Breast epithelium (tissue), 4 donors: Measurements from ENCODE around the gene ALOX12B. TPM values are rescaled to one million over a fixed set of nuclear protein-coding genes. Genes with fewer than 3 reads are reported as not detected.

ENCODE experiments used
- DNase-seq, 2 donors: peaks; one replicate each; pipeline ENCODE4 v3.0.0-alpha.2; 2019; ENCODE audit warnings: low spot score in 2 of 2
- H3K27ac ChIP-seq, 2 donors: fragments of 200-600 bp; sonication (generic) in 1 of 2; one replicate each; pipeline ENCODE4 v1.5.1; 2016 to 2019; ENCODE audit warnings: mild to moderate bottlenecking in 1 of 2
- H3K27me3 ChIP-seq, 2 donors: fragments of 200-600 bp; sonication (generic) in 1 of 2; one replicate each; pipeline versions ENCODE4 v1.5.1 to v1.6.0; 2017 to 2019; ENCODE audit warnings: control low read depth in 1 of 2, mild to moderate bottlenecking in 1 of 2
- H3K36me3 ChIP-seq: fragments of 200-600 bp; one replicate; pipeline ENCODE4 v1.5.1; 2019
- H3K4me1 ChIP-seq, 2 donors: fragments of 200-600 bp; sonication (generic); one replicate each; pipeline ENCODE4 v1.5.1; 2016 to 2019; ENCODE audit warnings: control low read depth in 1 of 2
- H3K4me3 ChIP-seq, 3 donors: fragments of 200-600 bp; sonication (generic); 1 replicate in 2 of 3; 2 replicates in 1 of 3; pipeline ENCODE4 v1.5.1; 2016 to 2019; ENCODE audit warnings: mild to moderate bottlenecking in 3 of 3, moderate library complexity in 2 of 3
- H3K9me3 ChIP-seq, 2 donors: fragments of 200-600 bp; sonication (generic) in 1 of 2; one replicate each; pipeline ENCODE4 v1.5.1; 2016 to 2019; ENCODE audit warnings: control low read depth in 1 of 2
- POLR2A ChIP-seq: fragments of 450-650 bp; IDR thresholded peaks from one replicate; pipeline ENCODE4 v1.6.1; 2016; ENCODE audit warnings: antibody characterized with exemption, mild to moderate bottlenecking, moderate library complexity
- POLR2AphosphoS5 ChIP-seq, 3 donors: sonication (generic); formaldehyde crosslinking; IDR thresholded peaks; one replicate each; pipeline ENCODE4 v1.6.1; 2017; ENCODE audit warnings: antibody characterized with exemption in 3 of 3
- intact Hi-C: fragments of 100-400 bp; cut with DNase I; formaldehyde crosslinking; loops from one replicate; pipeline ENCODE4 v1.15.1; 2023; ENCODE audit warnings: low total_unique reads
- total RNA-seq, 3 donors: library from RNA; depleted of rRNA; stranded (reverse); fragments of >200 nt; gene quantifications; one replicate each; pipeline ENCODE4 v1.1.0, GENCODE V29; 2016
- TF ChIP-seq, protein P1 (sequence below), 3 donors: fragments of 450-650 bp; IDR thresholded peaks; one replicate each; pipeline ENCODE4 v1.5.1; 2016 to 2017; ENCODE audit warnings: antibody characterized with exemption in 3 of 3, mild to moderate bottlenecking in 3 of 3, moderate library complexity in 3 of 3

ALOX12B gene
- total RNA-seq, 3 donors from 2014 or later, result not detected

DNA sequence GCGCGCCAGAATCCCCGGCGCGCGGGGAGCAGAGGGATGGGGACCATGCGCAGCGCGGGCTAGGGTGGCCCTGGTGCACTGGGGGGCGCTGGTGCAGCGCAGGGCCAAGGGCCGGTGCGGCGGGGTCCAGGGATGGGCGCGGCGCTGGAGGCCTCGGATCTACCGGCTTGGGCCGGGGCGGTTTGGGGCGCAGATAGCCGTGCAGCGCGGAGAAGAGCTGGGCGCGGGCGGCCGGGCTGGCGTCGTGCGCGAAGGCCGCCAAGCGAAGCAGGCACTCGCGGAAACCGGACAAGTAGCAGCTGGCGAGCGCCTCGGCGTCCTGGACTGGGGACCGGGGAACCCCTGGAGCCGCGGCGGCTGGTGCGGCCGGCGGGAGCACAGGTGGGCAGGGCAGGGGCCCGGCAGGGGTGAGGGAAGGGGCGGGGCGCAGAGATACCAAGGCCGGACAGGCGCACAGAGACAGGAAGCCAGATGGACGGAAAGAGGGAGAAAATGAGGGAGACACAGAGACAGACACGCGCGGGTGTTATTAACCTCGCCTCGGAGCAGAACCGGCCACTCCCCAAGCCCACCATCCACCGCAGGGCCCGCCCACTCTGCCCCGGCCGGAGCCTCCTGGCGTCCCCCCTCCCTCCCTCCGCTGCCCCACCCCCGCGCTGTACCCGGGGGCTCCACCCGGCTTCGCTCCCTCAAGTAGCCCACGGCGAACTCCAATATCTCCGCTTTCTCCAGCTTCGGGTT is 34.3 kb upstream of the ALOX12B start:
- Histone ChIP-seq H3K27me3 (no peaks in the 10 kb centered on the region), H3K27ac (peak overlapping the region; percentile 58 to 61), H3K4me3 (peak overlapping the region; percentile 45 to 83 (median 66)), H3K4me1 (peaks cover 19 to 41% of the 10 kb centered on the region in 2 donors), H3K9me3 (no peaks in the 10 kb centered on the region), H3K36me3 (no peaks in the 10 kb centered on the region)
- TF ChIP-seq POLR2AphosphoS5 (IDR thresholded peaks at IDR 0.05), result no peak
- TF ChIP-seq, protein P1, sequence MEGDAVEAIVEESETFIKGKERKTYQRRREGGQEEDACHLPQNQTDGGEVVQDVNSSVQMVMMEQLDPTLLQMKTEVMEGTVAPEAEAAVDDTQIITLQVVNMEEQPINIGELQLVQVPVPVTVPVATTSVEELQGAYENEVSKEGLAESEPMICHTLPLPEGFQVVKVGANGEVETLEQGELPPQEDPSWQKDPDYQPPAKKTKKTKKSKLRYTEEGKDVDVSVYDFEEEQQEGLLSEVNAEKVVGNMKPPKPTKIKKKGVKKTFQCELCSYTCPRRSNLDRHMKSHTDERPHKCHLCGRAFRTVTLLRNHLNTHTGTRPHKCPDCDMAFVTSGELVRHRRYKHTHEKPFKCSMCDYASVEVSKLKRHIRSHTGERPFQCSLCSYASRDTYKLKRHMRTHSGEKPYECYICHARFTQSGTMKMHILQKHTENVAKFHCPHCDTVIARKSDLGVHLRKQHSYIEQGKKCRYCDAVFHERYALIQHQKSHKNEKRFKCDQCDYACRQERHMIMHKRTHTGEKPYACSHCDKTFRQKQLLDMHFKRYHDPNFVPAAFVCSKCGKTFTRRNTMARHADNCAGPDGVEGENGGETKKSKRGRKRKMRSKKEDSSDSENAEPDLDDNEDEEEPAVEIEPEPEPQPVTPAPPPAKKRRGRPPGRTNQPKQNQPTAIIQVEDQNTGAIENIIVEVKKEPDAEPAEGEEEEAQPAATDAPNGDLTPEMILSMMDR (IDR thresholded peaks at IDR 0.05), result peak in 1 of 3 donors; percentile 7
- no peak for TF ChIP-seq POLR2A
- DNase-seq, result no peak
- intact Hi-C loops, result loop anchor here (1.0 kb wide), 1 partner anchor 67 kb away; no protein-coding TSS in a partner anchor

DNA sequence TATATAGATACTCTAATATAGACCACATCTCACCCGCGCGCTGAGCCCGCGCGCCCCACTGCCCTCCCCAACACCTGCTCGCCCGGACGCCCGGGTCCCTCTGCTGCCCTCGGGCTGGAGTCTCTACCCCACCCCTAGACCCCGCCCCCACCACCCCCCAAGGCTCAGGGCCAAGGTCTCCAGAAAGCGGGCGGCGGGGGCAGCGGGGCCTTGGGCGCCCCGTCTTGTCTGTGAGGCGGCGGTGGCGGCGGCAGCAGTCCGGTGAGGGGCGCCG is 33.8 kb upstream of the ALOX12B start:
- H3K9me3 ChIP-seq, result no peaks in the 10 kb centered on the region
- no peaks in the 10 kb centered on the region for H3K36me3 ChIP-seq
- H3K27me3 ChIP-seq, result no peaks in the 10 kb centered on the region
- H3K4me3 ChIP-seq, result peak overlapping the region; percentile 45 to 83 (median 66)
- TF ChIP-seq POLR2A (no peak), POLR2AphosphoS5 (IDR thresholded peaks at IDR 0.05) (no peak)
- TF ChIP-seq, protein P1 (IDR thresholded peaks at IDR 0.05), result no peak
- no peak for DNase-seq
- intact Hi-C loops, result no loop called here
- H3K27ac ChIP-seq, result peak overlapping the region; percentile 58 to 61
- peaks cover 19 to 40% of the 10 kb centered on the region in 2 donors for H3K4me1 ChIP-seq

DNA sequence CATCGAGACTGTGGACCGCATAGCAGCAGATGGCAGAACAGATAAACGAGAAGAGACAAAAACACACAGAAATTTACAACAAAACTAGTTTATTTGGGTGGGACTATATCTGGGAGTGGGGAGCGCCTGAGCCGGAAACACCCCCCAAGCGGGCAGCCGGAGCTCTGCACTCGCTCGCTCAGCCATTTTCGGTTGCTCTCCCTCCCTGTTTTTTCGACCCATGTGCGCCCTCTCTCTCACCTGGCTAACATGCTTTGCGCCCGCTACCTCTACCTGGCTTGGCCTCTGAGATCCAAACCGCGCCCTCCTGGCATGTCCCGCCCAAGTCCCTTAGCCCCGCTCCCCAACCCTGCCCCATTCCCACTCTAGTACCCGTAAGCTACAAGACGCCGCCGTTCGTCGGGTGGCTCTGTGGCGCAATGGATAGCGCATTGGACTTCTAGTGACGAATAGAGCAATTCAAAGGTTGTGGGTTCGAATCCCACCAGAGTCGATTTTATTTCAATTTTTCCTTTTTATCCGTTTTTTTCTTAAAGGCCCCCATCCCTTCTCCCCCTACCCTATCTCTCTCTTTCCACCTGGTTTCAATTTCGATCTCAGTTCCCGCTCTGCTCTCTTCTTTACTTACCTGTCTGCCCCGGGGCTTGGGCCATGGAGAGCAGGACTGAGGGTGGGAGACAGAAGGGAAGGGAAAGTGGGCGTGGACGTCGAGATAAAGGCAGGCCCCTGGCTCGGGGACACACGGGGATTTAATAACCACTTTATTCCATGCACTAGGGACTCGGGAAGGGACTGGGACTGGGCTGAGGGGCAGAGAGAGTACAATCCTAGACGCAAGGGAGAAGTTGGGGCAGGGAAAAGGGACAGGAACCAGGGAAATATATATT is 33.2 kb upstream of the ALOX12B start:
- TF ChIP-seq, protein P1 (IDR thresholded peaks at IDR 0.05), result peak; percentile 9 to 48 (median 26)
- TF ChIP-seq POLR2AphosphoS5 (IDR thresholded peaks at IDR 0.05) (peak in 1 of 3 donors; percentile 44), POLR2A (no peak)
- DNase-seq, result peak in 1 of 2 donors; percentile 69
- peaks cover 19 to 40% of the 10 kb centered on the region in 2 donors for H3K4me1 ChIP-seq
- no peaks in the 10 kb centered on the region for H3K9me3 ChIP-seq
- H3K4me3 ChIP-seq, result peak overlapping the region; percentile 45 to 83 (median 66)
- H3K27ac ChIP-seq, result peak overlapping the region; percentile 58 to 80
- H3K36me3 ChIP-seq, result no peaks in the 10 kb centered on the region
- H3K27me3 ChIP-seq, result no peaks in the 10 kb centered on the region
- intact Hi-C loops, result no loop called here

DNA sequence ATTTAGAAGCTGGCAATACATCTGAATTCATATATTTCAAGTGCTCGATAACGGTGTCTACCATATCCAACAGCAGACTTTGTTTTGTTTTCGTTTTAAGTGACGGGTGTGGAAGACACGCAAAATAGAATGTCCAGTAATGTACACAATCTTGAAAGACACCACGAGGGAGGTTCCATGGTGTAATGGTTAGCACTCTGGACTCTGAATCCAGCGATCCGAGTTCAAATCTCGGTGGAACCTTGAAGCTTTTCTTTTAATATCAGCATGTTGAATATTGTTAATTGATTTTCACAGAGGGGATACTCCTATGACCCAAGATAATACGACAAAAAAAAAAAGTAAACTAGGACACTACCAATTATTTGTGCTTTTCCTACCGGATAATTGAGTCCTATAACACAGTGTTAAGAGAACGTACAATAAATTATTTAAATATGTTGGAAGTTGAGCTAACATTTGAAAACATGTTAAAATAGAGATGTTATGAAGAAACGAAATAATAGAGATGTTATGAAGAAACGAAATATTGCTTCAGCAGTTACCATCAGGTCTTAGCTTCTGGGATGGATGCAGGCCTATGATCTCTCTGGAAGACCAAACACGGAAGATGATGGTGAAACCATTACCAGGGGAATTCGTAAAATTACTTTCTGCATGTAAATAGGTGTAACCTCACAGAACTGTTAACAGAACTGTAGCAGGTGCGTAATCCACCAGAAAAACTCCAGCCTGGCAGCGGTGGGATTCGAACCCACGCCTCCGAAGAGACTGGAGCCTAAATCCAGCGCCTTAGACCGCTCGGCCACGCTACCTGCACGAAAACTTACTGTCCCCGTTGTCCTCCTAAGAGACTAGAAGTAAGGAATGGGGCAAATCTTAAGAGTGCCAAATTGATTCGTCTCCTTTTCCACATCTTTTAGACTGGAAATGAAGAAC is 32.3 kb upstream of the ALOX12B start:
- DNase-seq, result peak; percentile 76 to 77
- no peaks in the 10 kb centered on the region for H3K9me3 ChIP-seq
- peak overlapping the region; percentile 92 to 94 for H3K27ac ChIP-seq
- H3K27me3 ChIP-seq, result peaks cover 0 to under 1% of the 10 kb centered on the region in 2 donors
- peaks cover 12 to 32% of the 10 kb centered on the region in 2 donors for H3K4me1 ChIP-seq
- peak overlapping the region; percentile 45 to 83 (median 66) for H3K4me3 ChIP-seq
- intact Hi-C loops, result no loop called here
- H3K36me3 ChIP-seq, result no peaks in the 10 kb centered on the region
- TF ChIP-seq POLR2A (no peak), POLR2AphosphoS5 (IDR thresholded peaks at IDR 0.05) (peak; percentile 56 to 75 (median 70))
- TF ChIP-seq, protein P1 (IDR thresholded peaks at IDR 0.05), result peak in 1 of 3 donors; percentile 46
